ENCODE results near the gene NT5C1A.
A peak's percentile ranks its signal among the peaks of the same experiment; 100 is the strongest.

The NT5C1A gene

DNA sequence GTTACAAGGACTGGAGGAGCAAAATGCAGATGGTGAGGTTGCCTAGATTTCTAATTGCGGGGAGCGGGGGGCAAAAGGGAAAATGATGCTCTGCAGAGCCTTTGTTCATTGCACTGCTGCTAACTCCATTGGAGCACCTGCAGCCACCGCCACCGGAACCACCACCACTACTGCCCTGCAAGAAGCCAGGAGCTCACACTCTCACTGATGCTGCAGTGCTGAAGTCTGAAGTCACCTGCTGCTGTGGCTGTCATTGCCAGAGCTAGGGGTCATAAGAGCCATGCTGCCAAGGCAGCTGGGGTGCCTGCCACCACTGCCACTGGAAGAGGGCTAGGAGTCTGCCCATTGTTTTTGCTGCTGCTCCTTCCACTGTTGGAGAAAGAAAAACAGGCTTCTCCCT, 26.7 kb upstream of the NT5C1A start:
- Histone ChIP-seq H2AK5ac (ENCODE audit: low read length, severe bottlenecking) (no peak overlapping the region), H3K4ac (ENCODE audit: low read depth in 1 of 2, low read length in 2 of 2) (no peak overlapping the region), H3K79me1 (replicated peaks; ENCODE audit: low read length, poor library complexity, severe bottlenecking) (no peaks in the 10 kb centered on the region), H3K14ac (ENCODE audit: low read length in 2 of 2) (no peak overlapping the region), H3K36me3 (ENCODE audit: control insufficient read depth in 1 of 2, insufficient read depth in 2 of 2, low read depth in 1 of 2, low read length in 2 of 2) (no peaks in the 10 kb centered on the region), H3K18ac (ENCODE audit: low read depth in 1 of 2, low read length in 2 of 2) (no peak overlapping the region), H3K4me3 (ENCODE audit: insufficient read depth in 1 of 2, low read depth in 1 of 2, low read length in 2 of 2) (no peak overlapping the region), H3K27ac (ENCODE audit: low read length, poor library complexity, severe bottlenecking) (no peak overlapping the region), H4K8ac (ENCODE audit: low read length) (no peak overlapping the region), H2BK5ac (ENCODE audit: low read depth, low read length, poor library complexity, severe bottlenecking) (no peak overlapping the region), H3K9ac (ENCODE audit: low read length) (no peak overlapping the region), H3K4me2 (ENCODE audit: low read length, poor library complexity, severe bottlenecking) (no peak overlapping the region), H4K91ac (ENCODE audit: low read length) (no peak overlapping the region), H3K4me1 (ENCODE audit: control insufficient read depth, insufficient read depth, low read depth, low read length) (no peaks in the 10 kb centered on the region), H2BK12ac (ENCODE audit: low read length in 2 of 2) (no peak overlapping the region), H2AFZ (ENCODE audit: low read depth, low read length) (no peak overlapping the region), H2BK15ac (ENCODE audit: low read depth, poor library complexity, severe bottlenecking) (no peak overlapping the region), H3K23ac (ENCODE audit: low read length in 2 of 2) (no peak overlapping the region), H3K9me3 (ENCODE audit: control insufficient read depth, low read length) (peaks cover 8% of the 10 kb centered on the region), H3K27me3 (ENCODE audit: control insufficient read depth in 1 of 2, insufficient read depth in 1 of 2, low read length in 2 of 2) (peaks cover 85 to 89% of the 10 kb centered on the region in 2 experiments), H2BK120ac (ENCODE audit: low read depth, low read length) (no peak overlapping the region)
- DNase-seq: no peak
- 84% methylated on average over 4 of the region's 4 CpGs for WGBS

DNA sequence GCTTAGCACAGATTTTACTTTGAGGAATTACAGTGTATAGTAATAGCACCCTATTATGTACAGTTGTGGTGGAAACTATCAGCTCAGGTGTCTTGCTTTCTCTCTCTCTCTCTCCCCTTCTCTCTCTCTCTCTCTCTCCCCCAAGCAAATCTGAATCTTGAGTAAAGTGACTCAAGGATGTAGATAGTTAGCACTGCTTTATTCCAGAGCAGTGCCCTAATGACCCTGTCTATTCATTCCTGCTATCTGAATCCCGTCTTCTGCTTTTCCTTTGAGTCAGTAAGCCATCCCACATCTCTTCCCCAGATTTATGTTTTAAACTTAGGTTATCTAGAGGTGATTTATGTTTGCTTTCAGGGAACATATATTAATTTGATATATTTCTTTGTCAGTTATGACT, 24.5 kb upstream of the NT5C1A start:
- Histone ChIP-seq H2BK12ac (ENCODE audit: low read length in 2 of 2) (no peak overlapping the region), H2BK15ac (ENCODE audit: low read depth, poor library complexity, severe bottlenecking) (no peak overlapping the region), H3K14ac (ENCODE audit: low read length in 2 of 2) (no peak overlapping the region), H3K18ac (ENCODE audit: low read depth in 1 of 2, low read length in 2 of 2) (no peak overlapping the region), H3K27ac (ENCODE audit: low read length, poor library complexity, severe bottlenecking) (no peak overlapping the region), H3K79me1 (replicated peaks; ENCODE audit: low read length, poor library complexity, severe bottlenecking) (no peaks in the 10 kb centered on the region), H3K4me2 (ENCODE audit: low read length, poor library complexity, severe bottlenecking) (no peak overlapping the region), H2BK120ac (ENCODE audit: low read depth, low read length) (no peak overlapping the region), H3K9me3 (ENCODE audit: control insufficient read depth, low read length) (peaks cover 8% of the 10 kb centered on the region), H4K8ac (ENCODE audit: low read length) (no peak overlapping the region), H2AFZ (ENCODE audit: low read depth, low read length) (no peak overlapping the region), H3K23ac (ENCODE audit: low read length in 2 of 2) (no peak overlapping the region), H2AK5ac (ENCODE audit: low read length, severe bottlenecking) (no peak overlapping the region), H4K91ac (ENCODE audit: low read length) (no peak overlapping the region), H3K4me1 (ENCODE audit: control insufficient read depth, insufficient read depth, low read depth, low read length) (peaks cover 5% of the 10 kb centered on the region), H3K27me3 (ENCODE audit: control insufficient read depth in 1 of 2, insufficient read depth in 1 of 2, low read length in 2 of 2) (peaks cover 86 to 89% of the 10 kb centered on the region in 2 experiments), H3K9ac (ENCODE audit: low read length) (no peak overlapping the region), H2BK5ac (ENCODE audit: low read depth, low read length, poor library complexity, severe bottlenecking) (no peak overlapping the region), H3K4ac (ENCODE audit: low read depth in 1 of 2, low read length in 2 of 2) (no peak overlapping the region), H3K4me3 (ENCODE audit: insufficient read depth in 1 of 2, low read depth in 1 of 2, low read length in 2 of 2) (no peak overlapping the region), H3K36me3 (ENCODE audit: control insufficient read depth in 1 of 2, insufficient read depth in 2 of 2, low read depth in 1 of 2, low read length in 2 of 2) (no peaks in the 10 kb centered on the region)
- no peak for DNase-seq
- WGBS: no CpG with 5 or more reads among the region's 1 CpG

DNA sequence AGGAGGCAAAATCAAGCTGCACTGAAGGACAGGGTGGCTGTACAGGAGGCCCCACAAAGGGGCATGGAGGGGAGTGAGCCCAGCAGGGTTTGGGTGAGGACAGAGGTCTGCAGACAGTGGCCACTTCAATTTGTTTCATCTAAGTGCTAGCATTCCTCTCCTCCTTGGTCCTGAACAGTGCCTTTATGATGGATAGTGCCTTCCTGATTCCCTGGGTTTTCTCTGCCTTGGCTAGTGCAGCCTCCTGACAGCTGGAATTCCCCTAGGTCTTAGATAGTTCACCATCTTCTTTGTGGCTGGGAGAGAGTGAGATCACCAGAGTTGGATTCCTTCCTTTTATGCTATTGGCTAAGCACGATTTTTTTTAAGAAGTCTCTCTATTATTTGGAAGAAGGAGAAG, 23.1 kb upstream of the NT5C1A start:
- Histone ChIP-seq H2BK5ac (ENCODE audit: low read depth, low read length, poor library complexity, severe bottlenecking) (no peak overlapping the region), H2BK120ac (ENCODE audit: low read depth, low read length) (no peak overlapping the region), H4K91ac (ENCODE audit: low read length) (no peak overlapping the region), H2AFZ (ENCODE audit: low read depth, low read length) (no peak overlapping the region), H3K4me3 (ENCODE audit: insufficient read depth in 1 of 2, low read depth in 1 of 2, low read length in 2 of 2) (no peak overlapping the region), H3K14ac (ENCODE audit: low read length in 2 of 2) (no peak overlapping the region), H3K79me1 (replicated peaks; ENCODE audit: low read length, poor library complexity, severe bottlenecking) (no peaks in the 10 kb centered on the region), H3K27ac (ENCODE audit: low read length, poor library complexity, severe bottlenecking) (no peak overlapping the region), H3K4me2 (ENCODE audit: low read length, poor library complexity, severe bottlenecking) (no peak overlapping the region), H2AK5ac (ENCODE audit: low read length, severe bottlenecking) (no peak overlapping the region), H3K23ac (ENCODE audit: low read length in 2 of 2) (no peak overlapping the region), H3K36me3 (ENCODE audit: control insufficient read depth in 1 of 2, insufficient read depth in 2 of 2, low read depth in 1 of 2, low read length in 2 of 2) (no peaks in the 10 kb centered on the region), H4K8ac (ENCODE audit: low read length) (no peak overlapping the region), H3K18ac (ENCODE audit: low read depth in 1 of 2, low read length in 2 of 2) (no peak overlapping the region), H3K9me3 (ENCODE audit: control insufficient read depth, low read length) (peaks cover 8% of the 10 kb centered on the region), H2BK12ac (ENCODE audit: low read length in 2 of 2) (no peak overlapping the region), H3K4ac (ENCODE audit: low read depth in 1 of 2, low read length in 2 of 2) (no peak overlapping the region), H3K9ac (ENCODE audit: low read length) (no peak overlapping the region), H2BK15ac (ENCODE audit: low read depth, poor library complexity, severe bottlenecking) (no peak overlapping the region), H3K4me1 (ENCODE audit: control insufficient read depth, insufficient read depth, low read depth, low read length) (peaks cover 14% of the 10 kb centered on the region), H3K27me3 (ENCODE audit: control insufficient read depth in 1 of 2, insufficient read depth in 1 of 2, low read length in 2 of 2) (peaks cover 87 to 89% of the 10 kb centered on the region in 2 experiments)
- DNase-seq: peak; percentile 33
- WGBS: 73% methylated on average over 1 of the region's 1 CpG

DNA sequence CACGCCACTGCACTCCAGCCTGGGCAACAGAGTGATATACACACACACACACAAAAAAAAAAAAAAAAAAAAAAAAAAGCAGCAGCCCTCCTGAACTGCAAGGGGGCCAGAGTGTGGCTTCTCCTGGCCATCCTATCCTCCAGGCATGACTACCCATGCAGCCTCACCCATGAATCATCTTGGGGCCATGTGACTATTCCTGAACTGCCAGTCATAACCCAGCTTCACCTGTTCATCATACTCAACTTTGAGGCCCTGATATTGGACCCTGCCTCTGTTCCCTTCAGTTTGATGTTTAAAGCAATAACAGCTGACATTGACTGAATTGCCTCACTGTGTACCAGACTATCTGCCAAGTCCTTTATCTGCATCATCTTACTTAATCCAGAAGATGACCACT, 22.1 kb upstream of the NT5C1A start:
- DNase-seq: no peak
- Histone ChIP-seq H3K9ac (ENCODE audit: low read length) (no peak overlapping the region), H4K91ac (ENCODE audit: low read length) (no peak overlapping the region), H2BK12ac (ENCODE audit: low read length in 2 of 2) (no peak overlapping the region), H4K8ac (ENCODE audit: low read length) (no peak overlapping the region), H2AFZ (ENCODE audit: low read depth, low read length) (no peak overlapping the region), H2BK15ac (ENCODE audit: low read depth, poor library complexity, severe bottlenecking) (no peak overlapping the region), H3K4me3 (ENCODE audit: insufficient read depth in 1 of 2, low read depth in 1 of 2, low read length in 2 of 2) (no peak overlapping the region), H3K14ac (ENCODE audit: low read length in 2 of 2) (no peak overlapping the region), H2BK5ac (ENCODE audit: low read depth, low read length, poor library complexity, severe bottlenecking) (no peak overlapping the region), H3K27me3 (ENCODE audit: control insufficient read depth in 1 of 2, insufficient read depth in 1 of 2, low read length in 2 of 2) (peaks cover 91 to 93% of the 10 kb centered on the region in 2 experiments), H2BK120ac (ENCODE audit: low read depth, low read length) (no peak overlapping the region), H3K36me3 (ENCODE audit: control insufficient read depth in 1 of 2, insufficient read depth in 2 of 2, low read depth in 1 of 2, low read length in 2 of 2) (no peaks in the 10 kb centered on the region), H3K4me1 (ENCODE audit: control insufficient read depth, insufficient read depth, low read depth, low read length) (peaks cover 14% of the 10 kb centered on the region), H3K79me1 (replicated peaks; ENCODE audit: low read length, poor library complexity, severe bottlenecking) (no peaks in the 10 kb centered on the region), H3K9me3 (ENCODE audit: control insufficient read depth, low read length) (peaks cover 4% of the 10 kb centered on the region), H3K18ac (ENCODE audit: low read depth in 1 of 2, low read length in 2 of 2) (no peak overlapping the region), H3K4me2 (ENCODE audit: low read length, poor library complexity, severe bottlenecking) (no peak overlapping the region), H3K4ac (ENCODE audit: low read depth in 1 of 2, low read length in 2 of 2) (no peak overlapping the region), H3K23ac (ENCODE audit: low read length in 2 of 2) (no peak overlapping the region), H2AK5ac (ENCODE audit: low read length, severe bottlenecking) (no peak overlapping the region), H3K27ac (ENCODE audit: low read length, poor library complexity, severe bottlenecking) (no peak overlapping the region)
- WGBS: 72% methylated on average over 1 of the region's 1 CpG
